Stimulated activated CD8-positive, alpha-beta memory T cell treated with anti-CD3 and anti-CD28 coated beads, Interleukin-7, amount 100 ng/mL, for 4 hours (primary cell): ENCODE data around the gene OLFML1.
"Not testable (repeated sequence)": the region's sequence is repeated elsewhere in the genome, so short reads cannot be mapped to it uniquely, and the experiment has no call there.

Source experiments
- DNase-seq, 2 donors: peaks; one replicate each; pipeline ENCODE4 v3.0.0-alpha.2; 2020; ENCODE audit warnings: low read depth in 2 of 2

The OLFML1 gene

DNA sequence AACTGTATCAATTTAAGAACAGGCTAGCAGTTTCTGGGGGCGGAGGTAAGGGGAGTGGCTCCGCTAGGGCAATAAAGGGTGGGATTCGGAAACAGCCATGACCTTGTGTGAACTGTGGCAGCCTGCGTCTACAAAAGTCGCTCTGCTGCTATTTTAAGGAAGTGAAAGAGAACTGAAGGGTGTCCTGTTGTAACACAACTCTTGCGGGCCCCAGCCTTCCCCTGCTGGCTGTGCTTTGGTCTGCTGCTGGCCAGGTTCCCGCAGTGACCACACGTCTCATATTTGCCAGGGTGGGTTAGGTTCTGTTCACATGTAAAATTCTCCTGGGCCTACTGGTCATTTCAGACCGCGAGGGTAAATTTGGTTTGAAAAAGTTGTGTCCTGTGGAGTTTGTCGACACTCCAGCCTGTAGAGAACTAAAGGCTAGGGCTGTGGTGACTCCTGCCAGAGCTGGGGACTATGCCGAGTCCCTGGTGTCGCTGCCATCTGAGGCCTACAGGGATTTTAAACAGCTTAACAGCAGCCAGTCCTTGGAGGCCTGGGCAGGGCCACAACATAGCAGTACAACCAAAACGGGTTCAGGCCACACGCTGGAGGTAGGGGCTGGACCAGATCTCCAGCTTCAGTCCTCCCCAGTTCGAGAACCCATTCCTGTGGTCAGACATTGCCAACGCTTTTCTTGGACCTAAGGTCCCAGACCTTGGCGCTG lies 27.4 kb downstream of the OLFML1 start:
- no peak for DNase-seq

DNA sequence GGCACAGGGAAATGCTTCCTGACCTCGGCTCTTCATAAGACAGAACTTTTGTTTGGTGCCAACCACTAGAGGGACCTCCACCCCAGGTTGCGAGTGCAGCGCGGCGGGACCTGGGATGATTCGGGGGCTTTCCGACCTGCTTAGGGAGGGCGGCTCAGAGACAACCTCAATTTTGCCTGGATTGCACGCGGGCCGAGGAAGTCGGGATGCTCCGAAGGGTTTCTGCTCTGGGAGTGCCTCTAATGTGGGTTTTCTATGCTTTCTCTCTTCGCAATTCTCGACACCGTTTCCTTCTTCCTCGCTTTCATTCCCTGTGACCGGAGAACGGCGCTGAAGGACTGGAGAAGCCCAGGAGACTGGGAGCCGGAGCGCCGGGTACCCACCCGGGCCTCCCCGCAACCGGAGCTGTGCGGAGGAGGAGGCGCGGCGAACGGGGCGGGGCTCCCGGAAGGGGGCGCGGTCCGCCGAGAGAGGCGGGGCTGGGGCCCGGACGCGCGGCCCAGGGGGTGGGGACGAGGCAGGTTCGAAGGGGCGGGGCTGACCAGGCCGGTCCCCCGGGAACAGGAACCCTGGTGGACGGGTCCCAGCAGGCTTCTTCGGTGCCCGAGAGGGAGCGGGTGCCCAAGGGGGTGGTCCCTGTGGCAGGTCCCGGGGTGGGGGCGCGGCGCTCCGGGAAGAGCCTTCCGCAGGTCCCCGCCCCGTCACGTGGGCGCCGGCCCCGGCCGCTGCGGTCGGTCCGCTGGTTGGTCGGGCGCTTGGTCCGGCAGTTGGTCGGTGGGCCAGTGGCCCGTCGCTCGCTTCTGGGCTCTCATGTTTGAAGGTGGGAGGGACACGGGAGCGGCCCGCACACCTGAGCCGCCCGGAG lies 28.2 kb downstream of the OLFML1 start, which contains the start of gene PPFIBP2:
PPFIBP2 (plus strand) TSS at position 766 of the 865 bp plus-strand sequence. CDS start 35,477 bp downstream, outside the sequence.
- DNase-seq = peak; percentile 59 to 78

DNA sequence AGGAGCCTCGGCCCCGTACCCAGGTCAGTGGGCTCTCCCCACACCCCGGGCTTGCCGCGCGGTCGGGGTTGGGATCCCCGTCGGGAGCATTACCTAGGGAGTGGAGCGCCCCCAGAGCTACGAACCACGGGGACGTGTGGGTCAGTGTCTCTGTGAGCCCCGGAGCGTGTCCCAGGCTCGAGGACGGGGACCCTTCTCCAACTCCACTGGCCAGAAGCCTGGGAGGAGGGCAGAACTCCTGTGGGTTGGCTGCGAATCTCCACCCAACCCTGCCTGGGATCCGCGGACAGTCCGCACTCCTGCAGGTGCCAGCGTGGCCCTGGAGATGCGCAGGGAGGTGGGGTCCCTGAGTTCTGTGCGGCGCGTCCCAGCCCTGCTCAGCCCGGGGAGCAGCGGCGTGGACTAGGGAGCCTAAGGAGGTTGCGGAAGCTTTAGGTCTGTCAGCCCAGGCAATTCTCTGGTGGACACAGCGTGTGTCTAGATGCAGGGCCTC lies 28.8 kb downstream of the OLFML1 start:
- DNase-seq = no peak

DNA sequence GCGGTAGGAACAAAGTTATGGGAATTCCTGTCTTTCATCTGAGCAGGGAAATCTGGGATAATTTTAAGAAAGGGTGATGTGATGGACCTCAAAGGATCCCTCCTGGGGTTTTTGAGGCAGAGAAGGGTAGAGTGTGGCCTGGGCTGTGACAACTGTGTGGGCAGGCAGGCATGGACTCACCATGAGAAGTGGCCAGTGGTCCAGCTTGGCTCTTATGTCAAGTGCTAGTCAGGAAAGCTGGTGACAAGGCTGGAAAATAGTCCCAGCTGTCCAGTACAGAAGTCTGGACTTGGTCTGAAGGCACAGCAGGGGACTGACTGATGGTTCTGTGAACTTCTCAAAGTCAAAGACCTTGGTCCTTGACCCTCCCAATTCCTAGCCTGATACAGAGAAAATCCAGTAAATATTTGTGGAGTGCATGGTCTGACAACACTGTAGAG lies 30.2 kb downstream of the OLFML1 start:
- DNase-seq = no peak

DNA sequence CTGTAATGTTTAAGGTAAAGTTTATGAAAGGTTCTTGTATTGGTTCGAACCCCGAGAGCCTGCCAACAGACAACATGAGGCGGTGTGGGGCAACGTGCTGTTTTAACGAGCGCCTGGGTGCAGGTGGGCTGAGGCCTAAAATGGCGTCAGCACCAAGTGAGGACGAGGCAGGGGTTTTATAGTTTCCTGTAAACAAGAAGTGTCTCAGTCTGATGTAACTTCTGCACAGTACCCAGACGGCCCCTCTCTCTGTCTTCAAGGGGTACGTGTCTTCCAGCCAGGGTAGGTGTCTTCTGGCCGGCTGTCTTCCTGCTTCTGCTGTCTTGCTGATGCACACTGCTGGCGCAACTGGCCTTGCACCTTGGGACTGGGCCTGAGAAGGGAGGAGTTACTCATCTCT lies 31.2 kb downstream of the OLFML1 start:
- no peak for DNase-seq

DNA sequence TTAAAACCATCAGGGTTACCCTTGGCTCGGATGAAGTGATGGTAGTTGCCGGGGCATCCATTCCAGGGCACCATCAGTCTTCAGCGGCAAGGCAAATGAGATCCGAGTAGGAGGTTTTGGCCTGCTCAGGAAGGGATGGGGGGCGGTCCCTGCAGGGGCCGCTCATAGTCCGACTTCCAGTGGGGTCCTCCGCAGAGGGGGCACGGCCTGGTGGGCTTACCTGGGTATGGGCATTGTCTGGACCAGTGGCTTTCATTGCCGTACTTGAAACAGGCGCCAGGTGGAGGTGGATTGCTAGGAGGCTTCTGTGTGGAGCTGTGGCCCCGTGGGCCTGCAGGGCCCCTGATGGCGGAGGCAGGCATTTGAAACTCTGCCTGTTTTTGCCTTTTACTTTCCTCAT lies 32.4 kb downstream of the OLFML1 start:
- not testable (repeated sequence) for DNase-seq

DNA sequence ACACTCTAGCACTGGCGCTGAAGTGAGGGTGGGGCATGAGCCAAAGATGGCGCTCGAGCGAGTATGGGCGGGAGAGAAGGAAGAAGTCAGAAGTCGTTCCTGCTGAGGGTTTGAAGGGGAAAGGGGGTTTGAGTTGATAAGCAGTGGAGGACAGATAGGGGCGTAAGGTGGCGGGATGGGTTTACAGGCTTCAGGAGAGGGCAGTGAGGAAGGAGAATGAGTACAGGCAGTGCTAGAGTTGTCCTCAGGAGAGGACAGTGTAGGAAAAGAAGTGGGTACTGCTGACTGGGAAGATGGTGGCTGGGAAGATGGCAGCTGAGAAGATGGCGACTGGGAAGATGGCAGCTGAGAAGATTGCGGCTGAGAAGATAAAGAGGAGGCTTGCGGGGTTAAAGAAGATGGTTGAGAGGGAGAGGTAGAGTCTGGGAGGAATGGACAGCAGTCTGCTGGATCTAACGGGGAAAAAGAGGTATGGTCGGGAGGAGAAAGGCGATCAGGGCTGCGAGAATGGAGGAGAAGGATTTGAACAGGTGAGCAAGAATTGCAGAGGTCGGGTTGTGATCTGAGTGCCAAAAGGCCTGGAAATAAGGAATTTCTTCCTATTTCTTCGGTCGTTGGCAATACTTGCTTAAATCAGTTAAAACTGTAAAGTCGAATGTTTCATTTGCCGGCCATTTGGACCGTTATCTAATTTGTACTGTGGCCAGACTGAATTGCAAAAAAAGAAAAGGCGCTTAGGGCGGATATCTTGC lies 33.7 kb downstream of the OLFML1 start:
- no peak for DNase-seq

DNA sequence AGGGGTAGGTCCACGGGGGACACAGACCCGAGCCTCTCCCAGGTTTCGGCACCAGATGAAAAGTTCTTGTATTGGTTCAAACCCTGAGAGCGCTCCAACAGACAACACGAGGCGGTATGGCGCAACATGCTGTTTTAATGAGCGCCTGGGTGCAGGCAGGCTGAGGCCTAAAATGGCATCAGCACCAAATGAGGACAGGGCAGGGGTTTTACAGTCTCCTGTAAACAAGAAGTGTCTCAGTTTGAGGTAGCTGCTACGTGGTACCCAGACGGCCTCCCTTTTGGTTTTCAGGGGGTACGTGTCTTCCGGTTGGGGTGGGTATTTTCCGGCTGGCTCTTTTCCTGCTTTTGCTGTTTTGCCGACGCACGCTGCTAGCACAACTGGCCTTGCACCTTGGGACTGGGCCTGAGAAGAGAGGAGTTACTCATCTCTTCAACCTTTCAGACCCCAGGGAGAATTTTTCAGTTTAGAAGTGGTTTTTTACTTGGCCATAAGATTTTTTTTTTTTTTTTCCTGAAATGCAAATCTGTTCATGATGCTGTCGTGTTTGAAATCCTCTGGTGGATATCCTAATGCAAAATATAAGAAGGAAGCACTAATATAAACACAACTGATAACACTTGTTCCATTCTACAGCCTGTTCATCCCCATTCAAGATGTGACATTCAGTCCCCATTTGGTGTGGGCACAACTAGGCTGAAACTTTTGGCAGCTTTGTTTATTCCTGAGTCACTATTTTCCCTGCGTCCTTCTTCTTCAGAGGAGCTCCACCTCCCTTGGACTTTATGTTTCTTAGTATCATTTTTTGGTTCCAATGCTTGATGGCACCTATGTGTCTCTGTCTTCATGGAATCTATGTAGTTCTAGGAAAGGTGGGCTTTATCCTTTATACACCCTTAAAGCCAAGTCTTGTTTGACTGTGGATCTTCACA lies 35.0 kb downstream of the OLFML1 start:
- DNase-seq = no peak

DNA sequence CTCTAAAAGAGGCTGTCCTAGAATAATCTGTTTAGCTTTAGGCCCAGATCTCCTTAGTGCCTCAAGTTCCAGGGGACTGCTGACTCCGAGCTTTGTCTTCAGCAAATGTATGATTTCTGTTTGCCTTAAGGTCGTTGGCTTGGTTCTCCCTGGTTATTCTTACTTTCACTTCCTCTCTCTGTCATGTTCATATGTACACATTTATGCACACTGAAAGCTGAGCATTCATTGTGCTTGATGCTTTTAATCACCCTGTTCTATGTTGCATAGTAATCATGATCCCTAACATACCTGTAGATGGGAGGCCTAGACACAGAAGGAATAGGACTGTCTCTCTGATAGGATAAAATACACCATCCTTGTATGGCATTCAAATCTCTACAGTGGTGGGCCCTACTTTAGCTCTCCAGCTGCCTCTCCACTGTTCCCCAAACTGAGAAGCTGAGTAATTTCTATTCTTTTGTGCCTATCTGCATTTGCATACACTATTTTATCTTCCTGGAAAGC lies 35.7 kb downstream of the OLFML1 start:
- DNase-seq = no peak

DNA sequence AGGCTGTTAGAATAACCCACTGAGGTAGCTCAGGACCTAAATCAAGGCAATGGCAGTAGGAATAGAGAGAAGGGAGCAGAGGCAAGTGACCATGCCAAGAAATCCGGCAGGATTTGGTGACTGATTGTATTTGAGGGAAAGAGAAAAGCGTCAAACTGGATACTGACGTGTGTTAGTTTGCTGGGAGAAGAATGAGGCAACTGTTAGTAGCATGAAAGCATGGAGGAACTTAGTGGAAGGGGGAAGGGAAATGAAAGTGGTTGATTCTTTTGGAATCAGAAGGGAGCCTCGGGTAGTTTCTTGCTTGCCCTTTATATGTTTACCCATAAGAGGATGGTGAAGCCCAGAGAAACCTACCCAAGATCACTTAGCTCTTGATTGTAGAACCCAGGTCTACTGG lies 36.8 kb downstream of the OLFML1 start:
- no peak for DNase-seq

DNA sequence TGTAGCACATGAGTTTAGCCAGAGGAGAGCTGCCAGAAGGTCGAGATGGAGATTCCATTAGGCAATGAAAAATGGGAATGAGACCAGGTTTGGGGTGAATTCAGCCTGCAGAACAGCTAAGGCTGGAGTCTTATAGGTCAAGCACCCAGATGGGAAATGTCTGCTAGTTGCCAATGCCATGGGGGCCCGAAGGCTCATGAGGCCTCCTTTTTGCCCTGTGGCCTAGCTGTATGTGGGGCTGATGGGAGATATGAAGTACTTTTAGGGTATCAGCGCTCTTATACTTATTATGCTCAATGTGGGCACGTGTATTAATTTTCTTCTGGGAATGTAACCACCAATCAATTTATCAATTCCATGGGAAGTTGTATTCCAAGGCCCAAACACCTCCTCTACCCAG lies 37.2 kb downstream of the OLFML1 start:
- no peak for DNase-seq

DNA sequence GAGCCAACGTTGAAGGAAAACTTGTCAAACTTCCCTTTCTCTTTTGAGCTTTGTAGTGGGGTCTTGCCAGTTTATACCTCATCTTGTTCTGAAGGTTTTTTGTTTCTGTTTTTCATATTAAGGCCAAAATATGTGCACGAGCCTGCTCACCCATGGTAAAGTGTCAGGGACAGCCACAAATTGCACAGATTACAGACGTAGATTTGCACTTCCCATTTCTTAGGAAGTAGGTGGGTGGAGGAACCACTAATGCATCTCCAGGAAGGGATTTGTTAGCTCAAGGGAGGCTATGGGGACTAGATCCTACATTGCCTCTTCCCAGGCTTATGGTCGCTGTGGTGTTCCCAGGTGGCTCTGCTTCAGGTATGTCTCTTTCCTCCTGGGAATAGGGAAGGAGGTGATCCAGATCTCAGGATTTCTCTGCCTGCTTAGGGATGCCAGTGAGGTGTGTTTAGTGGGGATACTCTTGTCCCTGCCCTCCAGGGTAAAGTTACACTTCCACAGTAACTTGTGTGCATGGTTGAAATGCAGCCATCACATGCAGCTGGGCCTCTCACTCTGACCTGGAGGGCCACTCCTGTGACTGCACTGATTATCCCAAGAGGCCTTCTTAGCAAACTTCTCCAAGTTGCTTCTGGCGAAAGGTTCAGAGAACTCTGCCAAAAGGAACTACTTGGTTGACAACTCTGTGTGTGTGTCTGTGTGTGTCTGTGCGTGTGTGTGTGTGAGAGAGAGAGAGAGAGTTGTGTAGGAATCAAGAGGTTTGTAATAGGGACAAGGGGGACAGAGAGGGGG lies 38.3 kb downstream of the OLFML1 start:
- no peak for DNase-seq

DNA sequence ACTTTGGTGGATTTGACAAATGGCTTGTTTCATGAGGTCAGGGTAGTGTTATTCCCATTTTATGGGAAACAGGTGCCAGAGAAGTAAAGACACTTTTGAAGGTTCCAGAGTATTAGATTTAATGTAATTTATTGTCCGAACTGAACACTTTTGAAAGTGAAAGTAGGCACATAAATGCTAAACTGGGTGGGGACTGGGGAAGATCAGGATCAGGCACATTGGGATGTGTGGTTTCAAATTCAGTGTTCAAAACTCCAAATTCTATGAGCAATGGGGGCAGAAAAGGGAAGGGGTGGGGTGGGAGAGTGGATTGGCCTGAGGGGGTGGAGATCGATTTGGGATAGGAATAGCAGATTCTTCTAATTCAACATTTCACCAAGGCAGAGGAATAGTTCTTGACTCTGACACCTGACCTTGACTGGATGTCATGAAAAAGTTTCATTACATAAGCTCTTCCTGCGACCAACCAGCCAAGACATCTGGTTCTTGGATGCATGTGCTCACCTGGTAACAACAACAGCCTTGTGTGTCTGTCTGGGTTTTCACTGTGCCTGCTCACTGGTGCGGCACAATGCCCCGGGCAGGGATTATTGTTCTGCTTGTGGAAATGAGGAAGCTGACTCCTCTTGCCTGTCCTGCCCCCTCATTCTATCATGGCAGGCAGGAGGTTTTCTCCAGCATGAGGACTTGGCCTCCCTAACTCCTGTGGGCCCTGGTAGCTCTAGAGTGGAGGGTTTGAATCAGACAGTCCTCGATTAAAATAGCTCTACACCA lies 39.3 kb downstream of the OLFML1 start:
- no peak for DNase-seq

DNA sequence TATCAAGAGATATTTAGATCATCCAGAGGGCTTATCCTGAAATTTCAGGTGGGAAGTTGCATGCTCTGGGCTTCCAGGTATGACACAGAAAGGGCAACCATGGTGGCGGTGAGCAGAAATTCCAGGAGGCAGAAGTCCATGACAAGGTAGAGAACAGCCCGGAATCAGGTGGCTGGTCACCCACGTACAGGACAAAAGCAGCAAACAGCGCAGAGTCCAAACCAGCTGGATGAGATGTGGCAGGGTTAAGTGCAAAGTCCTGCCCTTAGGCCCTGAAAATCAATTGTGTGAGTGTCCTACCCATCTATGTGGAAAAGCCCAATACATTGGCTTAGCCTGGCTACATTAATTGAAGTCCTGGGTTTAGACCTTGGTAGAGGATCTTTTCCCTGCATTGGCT lies 40.1 kb downstream of the OLFML1 start:
- DNase-seq = no peak

DNA sequence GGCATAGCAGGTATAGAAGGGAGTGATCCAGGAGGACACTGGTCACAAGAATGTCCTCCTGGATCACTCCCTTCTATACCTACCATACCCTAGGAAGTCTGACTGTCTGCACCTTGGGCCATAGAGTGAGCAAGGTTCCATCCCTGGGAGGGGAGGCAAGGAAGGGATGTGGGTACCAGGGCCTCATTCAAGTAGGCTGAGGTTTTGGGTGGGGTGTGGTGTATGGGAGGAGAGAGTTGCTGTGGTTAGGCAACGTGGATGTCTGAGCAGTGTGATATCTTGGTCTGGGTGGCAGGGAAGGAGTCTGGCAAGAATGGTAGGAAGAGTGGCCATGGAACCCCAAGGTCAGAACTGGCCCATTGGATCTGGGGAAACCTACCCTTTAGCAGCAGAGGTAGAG lies 41.7 kb downstream of the OLFML1 start:
- no peak for DNase-seq

DNA sequence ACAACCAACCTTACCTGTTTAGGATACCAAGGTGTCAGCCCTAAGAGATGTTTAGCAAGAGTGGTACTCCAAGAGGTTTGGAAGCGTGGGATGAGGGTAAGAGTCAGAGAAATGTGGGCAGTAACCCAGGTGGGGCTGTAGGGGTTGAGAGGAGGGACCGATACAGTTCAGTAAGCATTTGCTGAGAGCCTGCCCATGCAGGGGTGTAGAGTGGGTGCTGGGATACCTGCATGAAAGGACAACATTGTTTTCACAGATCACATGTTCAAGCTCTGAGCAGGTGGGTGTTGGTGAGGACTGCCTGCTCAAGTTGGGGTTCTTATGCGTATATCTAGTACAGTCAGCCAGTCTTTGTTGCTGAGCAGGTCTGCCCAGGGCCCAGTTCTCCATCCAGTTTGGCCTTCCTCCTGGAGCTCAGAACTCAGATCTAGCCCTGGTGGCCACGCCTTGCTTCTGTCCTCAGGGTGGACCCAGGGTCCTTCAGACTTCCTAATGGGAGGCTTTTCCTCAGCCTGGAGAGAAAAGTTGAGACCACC lies 43.3 kb downstream of the OLFML1 start:
- no peak for DNase-seq

DNA sequence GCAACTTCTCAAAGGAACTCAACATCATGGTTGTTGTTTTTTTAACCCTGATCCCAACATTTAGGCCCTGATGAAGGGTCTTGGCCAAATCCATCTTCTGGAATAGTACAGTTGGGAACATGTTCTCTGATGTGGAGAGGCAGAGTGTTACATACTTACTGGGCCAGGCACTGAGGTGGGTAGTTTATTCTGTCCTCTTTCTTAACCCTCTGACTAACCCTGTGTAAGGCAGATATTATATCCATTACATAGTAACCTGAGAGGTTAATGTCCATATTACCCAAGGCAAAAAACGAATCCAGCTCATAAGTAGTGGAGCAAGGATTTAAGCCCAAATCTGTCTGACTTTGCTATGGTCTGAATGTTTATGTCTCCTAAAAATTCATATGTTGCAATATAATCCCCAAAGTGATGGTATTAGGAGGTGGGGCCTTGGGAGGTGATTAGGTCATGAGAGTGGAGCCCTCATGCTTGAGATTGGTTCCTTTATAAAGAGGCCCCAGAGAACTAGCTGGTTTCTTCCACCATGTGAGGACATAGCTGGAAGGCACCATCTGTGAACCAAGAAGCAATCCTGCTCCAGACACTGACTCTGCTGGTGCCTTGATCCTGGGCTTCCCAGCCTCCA lies 44.8 kb downstream of the OLFML1 start:
- no peak for DNase-seq

DNA sequence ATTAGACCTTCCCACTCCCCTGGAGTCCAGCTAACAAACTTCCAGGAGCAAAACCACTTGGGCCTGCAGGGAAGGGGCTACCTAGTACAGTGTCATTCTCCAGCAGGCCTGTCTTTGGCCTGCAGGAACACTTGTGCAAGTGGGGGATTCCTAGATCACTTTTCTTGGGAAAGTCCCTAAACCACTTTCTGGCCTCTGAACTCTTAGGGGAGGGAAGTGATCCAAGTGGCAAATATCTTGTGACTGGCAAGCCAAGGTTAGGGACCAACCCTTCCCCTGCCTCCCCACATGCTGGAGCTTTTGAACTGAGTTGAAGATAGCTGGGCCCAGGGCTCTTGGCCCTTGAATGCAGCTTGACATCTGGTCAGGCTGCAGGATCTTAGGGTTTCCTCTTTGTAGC lies 45.7 kb downstream of the OLFML1 start:
- no peak for DNase-seq
